OCI-LY1 (cell line): ENCODE data around the gene SURF6.
A peak's percentile ranks its signal among the peaks of the same experiment; 100 is the strongest.
"Not testable (repeated sequence)": the region's sequence is repeated elsewhere in the genome, so short reads cannot be mapped to it uniquely, and the experiment has no call there.

Experiments
- H2AFZ ChIP-seq: fragments of 200-600 bp; sonication (generic), shearing (Covaris generic); 2 replicates; pipeline ENCODE4 v1.6.0; 2014; ENCODE audit warnings: antibody characterized with exemption, mild to moderate bottlenecking, low read length
- H3F3A ChIP-seq: fragments of 200-600 bp; sonication (generic), shearing (Covaris generic); 2 replicates; pipeline ENCODE4 v1.6.0; 2014; ENCODE audit warnings: mild to moderate bottlenecking, antibody characterized with exemption, low read length, moderate library complexity; ENCODE audit not compliant: insufficient read depth
- H3K27ac ChIP-seq: fragments of 200-600 bp; sonication (generic); 2 replicates; pipeline ENCODE4 v1.5.1; 2014; ENCODE audit warnings: low read length, mixed run types, mild to moderate bottlenecking, low read depth; ENCODE audit not compliant: poor library complexity, severe bottlenecking
- H3K27me3 ChIP-seq: fragments of 200-600 bp; sonication (generic); 2 replicates; pipeline ENCODE4 v1.6.0; 2014; ENCODE audit warnings: antibody characterized with exemption, mild to moderate bottlenecking, low read length, moderate library complexity; ENCODE audit not compliant: insufficient read depth
- H3K36me3 ChIP-seq: fragments of 200-600 bp; sonication (generic); 2 replicates; pipeline ENCODE4 v1.6.1; 2014; ENCODE audit warnings: mild to moderate bottlenecking, antibody characterized with exemption, low read length, moderate library complexity, mixed read lengths; ENCODE audit not compliant: insufficient read depth
- H3K4me1 ChIP-seq: fragments of 200-600 bp; sonication (generic); 2 replicates; pipeline ENCODE4 v1.5.1; 2014; ENCODE audit warnings: mild to moderate bottlenecking, low read length, moderate library complexity; ENCODE audit not compliant: insufficient read depth, severe bottlenecking
- H3K4me2 ChIP-seq: fragments of 200-600 bp; sonication (generic), shearing (Covaris generic); 2 replicates; pipeline ENCODE4 v1.6.1; 2014; ENCODE audit warnings: low read length
- H3K4me3 ChIP-seq: fragments of 200-600 bp; sonication (generic); 2 replicates; pipeline ENCODE4 v1.5.1; 2014; ENCODE audit warnings: low read length, low read depth, mild to moderate bottlenecking, mixed read lengths; ENCODE audit not compliant: poor library complexity, severe bottlenecking
- H3K79me2 ChIP-seq: fragments of 200-600 bp; shearing (Covaris generic); 2 replicates; pipeline ENCODE4 v1.6.1; 2016; ENCODE audit warnings: mixed run types, low read length, mixed read lengths; ENCODE audit not compliant: insufficient read depth
- H3K9ac ChIP-seq: fragments of 200-600 bp; sonication (generic), shearing (Covaris generic); 2 replicates; pipeline ENCODE4 v1.6.1; 2014; ENCODE audit warnings: mild to moderate bottlenecking, low read length, mixed read lengths
- H3K9me2 ChIP-seq: fragments of 200-600 bp; sonication (generic), shearing (Covaris generic); 2 replicates; pipeline ENCODE4 v1.6.1; 2014; ENCODE audit warnings: low read depth, mild to moderate bottlenecking, low read length, mixed read lengths
- H3K9me3 ChIP-seq: fragments of 200-600 bp; shearing (Covaris generic); 2 replicates; pipeline ENCODE4 v1.6.1; 2014; ENCODE audit warnings: low read length, mixed read lengths
- H4K20me1 ChIP-seq: fragments of 200-600 bp; sonication (generic), shearing (Covaris generic); 2 replicates; pipeline ENCODE4 v1.6.0; 2016; ENCODE audit warnings: mild to moderate bottlenecking, low read length; ENCODE audit not compliant: insufficient read depth
- EZH2 ChIP-seq: fragments of 200-600 bp; sonication (generic), shearing (Covaris generic); IDR thresholded peaks from 2 replicates; pipeline ENCODE4 v1.8.0; 2017; ENCODE audit warnings: borderline replicate concordance, mixed run types, mild to moderate bottlenecking, antibody characterized with exemption, low read length, moderate library complexity, mixed read lengths
- TF ChIP-seq, protein P1 (sequence below): fragments of 200-600 bp; sonication (generic), shearing (Covaris generic); IDR thresholded peaks from 2 replicates; pipeline ENCODE4 v1.5.1; 2017; ENCODE audit warnings: mild to moderate bottlenecking, antibody characterized with exemption, low read length, moderate library complexity, mixed read lengths

Gene SURF6

GRCh38 chr9:133340256-133340655, 4.3 kb upstream of the SURF6 start:
- TF ChIP-seq, protein P1, sequence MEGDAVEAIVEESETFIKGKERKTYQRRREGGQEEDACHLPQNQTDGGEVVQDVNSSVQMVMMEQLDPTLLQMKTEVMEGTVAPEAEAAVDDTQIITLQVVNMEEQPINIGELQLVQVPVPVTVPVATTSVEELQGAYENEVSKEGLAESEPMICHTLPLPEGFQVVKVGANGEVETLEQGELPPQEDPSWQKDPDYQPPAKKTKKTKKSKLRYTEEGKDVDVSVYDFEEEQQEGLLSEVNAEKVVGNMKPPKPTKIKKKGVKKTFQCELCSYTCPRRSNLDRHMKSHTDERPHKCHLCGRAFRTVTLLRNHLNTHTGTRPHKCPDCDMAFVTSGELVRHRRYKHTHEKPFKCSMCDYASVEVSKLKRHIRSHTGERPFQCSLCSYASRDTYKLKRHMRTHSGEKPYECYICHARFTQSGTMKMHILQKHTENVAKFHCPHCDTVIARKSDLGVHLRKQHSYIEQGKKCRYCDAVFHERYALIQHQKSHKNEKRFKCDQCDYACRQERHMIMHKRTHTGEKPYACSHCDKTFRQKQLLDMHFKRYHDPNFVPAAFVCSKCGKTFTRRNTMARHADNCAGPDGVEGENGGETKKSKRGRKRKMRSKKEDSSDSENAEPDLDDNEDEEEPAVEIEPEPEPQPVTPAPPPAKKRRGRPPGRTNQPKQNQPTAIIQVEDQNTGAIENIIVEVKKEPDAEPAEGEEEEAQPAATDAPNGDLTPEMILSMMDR: no peak
- TF ChIP-seq EZH2: no peak
- Histone ChIP-seq H3K36me3 (peaks cover 66% of the 10 kb centered on the region), H3F3A (no peaks in the 10 kb centered on the region), H3K9me2 (no peaks in the 10 kb centered on the region), H3K9ac (no peak overlapping the region; the same call in 1 of the 2 replicates), H3K4me3 (no peak overlapping the region), H2AFZ (no peak overlapping the region), H3K4me2 (peak overlapping the region; percentile 25; the same call in 1 of the 2 replicates), H3K4me1 (peaks cover 23% of the 10 kb centered on the region), H4K20me1 (no peaks in the 10 kb centered on the region), H3K27me3 (no peaks in the 10 kb centered on the region), H3K9me3 (no peaks in the 10 kb centered on the region), H3K27ac (peak overlapping the region; percentile 44), H3K79me2 (peaks cover 5% of the 10 kb centered on the region)

- Histone ChIP-seq H3K4me1 (peaks cover 29% of the 10 kb centered on the region), H2AFZ (no peak overlapping the region), H3K27ac (no peak overlapping the region), H3K79me2 (peaks cover 12% of the 10 kb centered on the region), H3K4me3 (no peak overlapping the region), H3K9ac (no peak overlapping the region), H3K4me2 (no peak overlapping the region), H3K36me3 (peaks cover 62% of the 10 kb centered on the region), H3K9me3 (no peaks in the 10 kb centered on the region), H3K27me3 (no peaks in the 10 kb centered on the region), H3K9me2 (no peaks in the 10 kb centered on the region), H4K20me1 (no peaks in the 10 kb centered on the region), H3F3A (no peaks in the 10 kb centered on the region)
- no peak for TF ChIP-seq EZH2
- TF ChIP-seq, protein P1: no peak
Observed at GRCh38 chr9:133339641-133340040, 3.7 kb upstream of the SURF6 start.

GRCh38 chr9:133334888-133335287, 1.1 kb downstream of the SURF6 start:
- H3K4me1 ChIP-seq: peaks cover 23% of the 10 kb centered on the region
- H3K4me2 ChIP-seq: peak overlapping the region; percentile 76
- H3K9ac ChIP-seq: peak overlapping the region; percentile 82
- H3K27ac ChIP-seq, H2AFZ ChIP-seq, H3F3A ChIP-seq, H3K9me3 ChIP-seq, H3K9me2 ChIP-seq, H4K20me1 ChIP-seq, H3K27me3 ChIP-seq: not testable (repeated sequence)
- H3K36me3 ChIP-seq: peaks cover 65% of the 10 kb centered on the region
- H3K4me3 ChIP-seq: peak overlapping the region; percentile 86
- peaks cover 13% of the 10 kb centered on the region for H3K79me2 ChIP-seq

GRCh38 chr9:133334161-133334560, 1.8 kb downstream of the SURF6 start:
- Histone ChIP-seq H3K4me3 (no peak overlapping the region), H4K20me1 (no peaks in the 10 kb centered on the region), H3K4me2 (peak overlapping the region; percentile 76; the same call in 1 of the 2 replicates), H3F3A (0 out of 2 replicates have a peak, but pooled peaks cover 2% of the 10 kb centered on the region), H3K36me3 (peaks cover 60% of the 10 kb centered on the region), H3K27ac (no peak overlapping the region), H3K9ac (no peak overlapping the region; the same call in 1 of the 2 replicates), H2AFZ (no peak overlapping the region), H3K4me1 (peaks cover 23% of the 10 kb centered on the region), H3K9me3 (no peaks in the 10 kb centered on the region), H3K9me2 (no peaks in the 10 kb centered on the region), H3K27me3 (no peaks in the 10 kb centered on the region), H3K79me2 (peaks cover 13% of the 10 kb centered on the region)
- TF ChIP-seq EZH2: no peak
- TF ChIP-seq, protein P1: no peak
